A673 (cell line): ENCODE measurements around the gene SPON1.

ENCODE experiments used
- CTCF ChIP-seq: fragments of 300-800, 200-600 bp; sonication (generic); conservative IDR thresholded peaks from 2 replicates; pipeline ENCODE4 v1.5.1; 2017; ENCODE audit warnings: low read depth, mild to moderate bottlenecking, antibody characterized with exemption, low read length, moderate library complexity, mixed read lengths
- EZH2 ChIP-seq: fragments of 200-600 bp; sonication (generic); IDR thresholded peaks from 2 replicates; pipeline ENCODE4 v1.6.1; 2017; ENCODE audit warnings: borderline replicate concordance, low read depth, mild to moderate bottlenecking, mixed read lengths, antibody characterized with exemption, low read length; ENCODE audit not compliant: poor library complexity, severe bottlenecking

- no peak for TF ChIP-seq CTCF
- no peak for TF ChIP-seq EZH2
Measured at GRCh38 chr11:14179116-14179820, 216.7 kb downstream of the SPON1 start.
